Measurements from ENCODE around the gene MBLAC1.

DNA sequence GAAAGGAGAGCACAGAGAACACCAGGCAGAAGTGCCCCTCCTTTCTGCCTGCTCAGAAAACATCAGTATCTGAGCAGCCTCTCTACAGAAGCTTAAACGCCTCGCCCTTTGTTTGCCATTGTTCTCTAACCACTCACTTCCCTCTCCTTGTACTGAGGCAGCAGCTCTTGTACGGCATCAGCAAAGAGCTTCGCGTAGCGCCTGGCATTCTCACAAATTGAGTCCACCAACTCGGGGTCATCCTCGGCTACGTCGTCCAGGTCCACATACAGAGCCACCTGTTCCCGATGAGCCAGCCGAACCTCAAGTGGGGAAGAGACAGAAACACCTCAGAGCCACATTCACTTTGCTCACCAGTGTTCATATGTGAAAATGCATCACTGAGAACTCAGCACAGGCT lies 27.3 kb upstream of the MBLAC1 start:
- TF ChIP-seq, protein P1, sequence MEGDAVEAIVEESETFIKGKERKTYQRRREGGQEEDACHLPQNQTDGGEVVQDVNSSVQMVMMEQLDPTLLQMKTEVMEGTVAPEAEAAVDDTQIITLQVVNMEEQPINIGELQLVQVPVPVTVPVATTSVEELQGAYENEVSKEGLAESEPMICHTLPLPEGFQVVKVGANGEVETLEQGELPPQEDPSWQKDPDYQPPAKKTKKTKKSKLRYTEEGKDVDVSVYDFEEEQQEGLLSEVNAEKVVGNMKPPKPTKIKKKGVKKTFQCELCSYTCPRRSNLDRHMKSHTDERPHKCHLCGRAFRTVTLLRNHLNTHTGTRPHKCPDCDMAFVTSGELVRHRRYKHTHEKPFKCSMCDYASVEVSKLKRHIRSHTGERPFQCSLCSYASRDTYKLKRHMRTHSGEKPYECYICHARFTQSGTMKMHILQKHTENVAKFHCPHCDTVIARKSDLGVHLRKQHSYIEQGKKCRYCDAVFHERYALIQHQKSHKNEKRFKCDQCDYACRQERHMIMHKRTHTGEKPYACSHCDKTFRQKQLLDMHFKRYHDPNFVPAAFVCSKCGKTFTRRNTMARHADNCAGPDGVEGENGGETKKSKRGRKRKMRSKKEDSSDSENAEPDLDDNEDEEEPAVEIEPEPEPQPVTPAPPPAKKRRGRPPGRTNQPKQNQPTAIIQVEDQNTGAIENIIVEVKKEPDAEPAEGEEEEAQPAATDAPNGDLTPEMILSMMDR (IDR thresholded peaks at IDR 0.05; ENCODE audit: borderline replicate concordance, extremely low read depth, low read length, poor library complexity, severe bottlenecking) = no peak
- no peak for TF ChIP-seq EZH2 (IDR thresholded peaks at IDR 0.05; ENCODE audit: borderline replicate concordance, low read depth, low read length, severe bottlenecking)

Measured in DND-41 (cell line).